ENCODE results near the gene LRFN3. TPM values are rescaled to one million over a fixed set of nuclear protein-coding genes. Genes with fewer than 3 reads are reported as not detected.

The LRFN3 gene
- total and polyA plus RNA-seq, 3 donors from 2014 or later = 12.7 to 31.7 (median 27.6) TPM

GRCh38 chr19:35940078-35940775, 4.1 kb downstream of the LRFN3 start:
- DNase-seq = no peak
- no peak for TF ChIP-seq POLR2A (IDR thresholded peaks at IDR 0.05)
- no peak for TF ChIP-seq CTCF (IDR thresholded peaks at IDR 0.05)

GRCh38 chr19:35940839-35941238, 4.7 kb downstream of the LRFN3 start:
- H3K27me3 ChIP-seq = no peaks in the 10 kb centered on the region
- H3K36me3 ChIP-seq (ENCODE audit: low read depth, missing control alignments) = no peaks in the 10 kb centered on the region
- no peak overlapping the region for H3K4me3 ChIP-seq
- intact Hi-C loops (cut with DNase I; ENCODE audit: low total_unique reads) = no loop called here
- TF ChIP-seq CTCF (IDR thresholded peaks at IDR 0.05) (no peak), POLR2A (IDR thresholded peaks at IDR 0.05) (no peak)
- H3K27ac ChIP-seq = no peak overlapping the region
- WGBS, 2 donors = 78% methylated on average over 4 of the region's 4 CpGs
- no peaks in the 10 kb centered on the region for H3K9me3 ChIP-seq
- DNase-seq = no peak
- H3K4me1 ChIP-seq = peaks cover 14% of the 10 kb centered on the region

More at GRCh38 chr19:35940078-35940775, 4.1 kb downstream of the LRFN3 start:
- H3K4me1 ChIP-seq = peaks cover 19% of the 10 kb centered on the region
- WGBS, 2 donors = 89 to 93% methylated on average over 13 to 37 of the region's 51 CpGs
- H3K9me3 ChIP-seq = no peaks in the 10 kb centered on the region
- H3K27ac ChIP-seq = no peak overlapping the region
- no peak overlapping the region for H3K4me3 ChIP-seq
- no peaks in the 10 kb centered on the region for H3K27me3 ChIP-seq
- H3K36me3 ChIP-seq (ENCODE audit: low read depth, missing control alignments) = no peaks in the 10 kb centered on the region
- intact Hi-C loops (cut with DNase I; ENCODE audit: low total_unique reads) = no loop called here

- no peaks in the 10 kb centered on the region for H3K27me3 ChIP-seq
- intact Hi-C loops (cut with DNase I; ENCODE audit: low total_unique reads) = no loop called here
- 97% methylated on average over 3 of the region's 3 CpGs; no CpG with 5 or more reads in 1 of the 2 donors for WGBS, 2 donors
- H3K36me3 ChIP-seq (ENCODE audit: low read depth, missing control alignments) = no peaks in the 10 kb centered on the region
- TF ChIP-seq CTCF (IDR thresholded peaks at IDR 0.05) (no peak), POLR2A (IDR thresholded peaks at IDR 0.05) (no peak)
- no peak overlapping the region for H3K27ac ChIP-seq
- no peak overlapping the region for H3K4me3 ChIP-seq
- H3K4me1 ChIP-seq = peaks cover 8% of the 10 kb centered on the region
- no peaks in the 10 kb centered on the region for H3K9me3 ChIP-seq
- DNase-seq = no peak
These were observed 6.1 kb downstream of the LRFN3 start for GRCh38 chr19:35942235-35942634.

GRCh38 chr19:35943321-35944301, 7.4 kb downstream of the LRFN3 start:
- no peak for DNase-seq
- no peak for TF ChIP-seq CTCF (IDR thresholded peaks at IDR 0.05)
- no peak for TF ChIP-seq POLR2A (IDR thresholded peaks at IDR 0.05)
- H3K27me3 ChIP-seq = no peaks in the 10 kb centered on the region
- intact Hi-C loops (cut with DNase I; ENCODE audit: low total_unique reads) = no loop called here
- H3K36me3 ChIP-seq (ENCODE audit: low read depth, missing control alignments) = no peaks in the 10 kb centered on the region
- H3K4me1 ChIP-seq = no peaks in the 10 kb centered on the region
- no peaks in the 10 kb centered on the region for H3K9me3 ChIP-seq
- no peak overlapping the region for H3K27ac ChIP-seq
- no peak overlapping the region for H3K4me3 ChIP-seq
- WGBS, 2 donors = 86 to 88% methylated on average over 9 of the region's 9 CpGs

Data from testis (tissue), 3 donors.